Fibroblast of mammary gland (primary cell): ENCODE results near the gene HOXD4.

ENCODE experiments used
- DNase-seq: peaks from one replicate; pipeline ENCODE4 v3.0.0-alpha.2; 2010; ENCODE audit warnings: low read depth
- H3K4me3 ChIP-seq: 2 replicates; pipeline ENCODE4 v1.5.1; 2011; ENCODE audit warnings: low read depth, mild to moderate bottlenecking, low read length, moderate library complexity; ENCODE audit not compliant: control insufficient read depth
- TF ChIP-seq, protein P1 (sequence below): conservative IDR thresholded peaks from 2 replicates; pipeline ENCODE4 v1.5.1; 2011; ENCODE audit warnings: low read depth, low read length, inconsistent platforms; ENCODE audit not compliant: control insufficient read depth, insufficient read depth

HOXD4 gene

DNA sequence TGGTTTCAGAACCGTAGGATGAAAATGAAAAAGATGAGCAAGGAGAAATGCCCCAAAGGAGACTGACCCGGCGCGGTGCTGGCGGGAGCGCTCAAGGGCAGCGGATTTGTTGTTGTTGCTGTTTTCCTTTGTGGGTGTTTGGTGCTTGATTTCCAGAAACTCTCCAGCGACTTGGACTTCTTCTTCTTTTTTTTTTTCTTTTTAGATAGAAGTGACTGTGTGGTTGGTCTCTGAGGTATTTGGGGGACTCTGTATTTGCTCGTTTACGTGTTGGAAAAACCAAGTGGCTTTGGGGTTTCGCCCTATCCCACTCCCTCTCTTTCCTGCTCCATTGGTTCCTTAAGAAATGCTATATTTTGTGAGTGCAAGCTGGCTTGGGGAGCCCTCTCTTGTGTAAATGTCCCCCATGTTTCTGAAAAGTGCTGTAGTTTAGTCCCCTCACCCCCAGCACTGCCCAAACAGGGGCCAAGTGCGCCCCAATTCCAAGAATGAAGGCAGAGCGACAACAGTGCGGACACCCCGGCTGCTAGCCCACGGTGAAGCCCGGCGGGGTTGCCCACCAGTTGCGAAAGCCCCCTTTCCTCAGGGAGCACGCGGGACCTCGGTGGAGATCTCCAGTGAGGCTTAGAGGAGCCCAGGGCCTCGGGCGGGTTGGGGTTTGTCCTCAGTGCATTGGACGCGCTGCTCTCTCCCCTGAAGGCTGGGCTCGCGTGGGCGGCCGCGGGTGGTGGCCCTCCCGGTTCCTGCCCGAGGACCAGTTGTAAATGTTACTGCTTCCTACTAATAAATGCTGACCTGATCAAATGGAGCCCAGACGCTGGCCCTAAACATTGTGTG, 27.0 kb upstream of the HOXD4 start:
- no peak for DNase-seq
- no peak overlapping the region for H3K4me3 ChIP-seq
- TF ChIP-seq, protein P1, sequence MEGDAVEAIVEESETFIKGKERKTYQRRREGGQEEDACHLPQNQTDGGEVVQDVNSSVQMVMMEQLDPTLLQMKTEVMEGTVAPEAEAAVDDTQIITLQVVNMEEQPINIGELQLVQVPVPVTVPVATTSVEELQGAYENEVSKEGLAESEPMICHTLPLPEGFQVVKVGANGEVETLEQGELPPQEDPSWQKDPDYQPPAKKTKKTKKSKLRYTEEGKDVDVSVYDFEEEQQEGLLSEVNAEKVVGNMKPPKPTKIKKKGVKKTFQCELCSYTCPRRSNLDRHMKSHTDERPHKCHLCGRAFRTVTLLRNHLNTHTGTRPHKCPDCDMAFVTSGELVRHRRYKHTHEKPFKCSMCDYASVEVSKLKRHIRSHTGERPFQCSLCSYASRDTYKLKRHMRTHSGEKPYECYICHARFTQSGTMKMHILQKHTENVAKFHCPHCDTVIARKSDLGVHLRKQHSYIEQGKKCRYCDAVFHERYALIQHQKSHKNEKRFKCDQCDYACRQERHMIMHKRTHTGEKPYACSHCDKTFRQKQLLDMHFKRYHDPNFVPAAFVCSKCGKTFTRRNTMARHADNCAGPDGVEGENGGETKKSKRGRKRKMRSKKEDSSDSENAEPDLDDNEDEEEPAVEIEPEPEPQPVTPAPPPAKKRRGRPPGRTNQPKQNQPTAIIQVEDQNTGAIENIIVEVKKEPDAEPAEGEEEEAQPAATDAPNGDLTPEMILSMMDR, result no peak

DNA sequence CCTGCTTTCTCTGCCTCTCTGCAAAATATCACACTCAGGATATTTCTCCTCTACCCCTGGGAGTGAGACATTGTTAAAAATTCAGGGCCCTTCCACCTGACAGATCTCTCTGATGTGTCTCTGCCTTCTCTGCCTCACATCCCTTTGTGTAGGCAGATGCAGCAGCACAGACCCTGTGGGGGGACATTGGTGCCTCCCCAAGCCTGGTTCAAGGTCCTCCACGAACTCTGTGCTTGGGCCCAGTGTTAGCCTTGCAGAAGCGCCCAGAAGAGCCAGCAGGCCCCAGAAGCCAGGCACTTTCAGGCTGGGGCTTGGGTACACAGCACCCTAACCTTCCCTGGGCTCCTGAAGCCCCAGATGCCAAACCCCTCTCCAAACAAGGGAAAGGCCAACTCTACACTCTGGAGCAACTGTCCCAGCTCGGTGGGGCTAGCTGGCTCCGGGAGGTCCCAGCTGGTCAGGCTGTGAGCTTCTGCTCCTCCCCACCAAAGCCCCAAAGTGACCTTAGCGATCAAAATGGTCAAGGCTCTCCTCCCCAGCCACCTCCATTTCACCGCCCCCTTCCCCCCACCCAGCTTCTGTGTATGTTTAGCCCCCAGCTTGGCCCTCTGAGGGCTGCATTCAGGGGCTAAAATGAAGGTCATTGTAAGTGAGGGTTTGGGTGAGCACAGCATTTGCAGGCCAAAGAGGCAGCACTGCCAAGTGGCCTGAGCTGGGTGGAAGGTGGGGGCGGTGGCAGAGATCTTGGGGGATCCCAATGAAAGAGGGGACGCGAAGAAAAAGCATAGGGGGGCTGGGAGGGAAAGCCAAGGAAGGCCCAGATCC, 26.2 kb upstream of the HOXD4 start:
- no peak overlapping the region for H3K4me3 ChIP-seq
- DNase-seq, result no peak
- TF ChIP-seq, protein P1, result no peak

DNA sequence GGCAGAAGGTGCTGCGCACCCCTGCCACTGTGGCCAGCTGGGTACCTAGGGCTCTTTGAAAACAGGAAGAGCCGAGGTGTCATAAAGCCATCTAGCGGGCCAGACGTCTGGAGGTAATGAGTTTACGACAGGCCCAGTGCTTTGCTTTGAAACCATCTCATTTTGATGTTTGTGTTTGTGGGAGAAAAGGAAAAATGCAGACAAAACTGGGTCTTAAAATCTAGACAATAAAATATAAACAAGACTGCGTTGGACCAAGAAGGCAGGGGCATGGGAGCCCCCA, 25.6 kb upstream of the HOXD4 start:
- H3K4me3 ChIP-seq, result no peak overlapping the region
- DNase-seq, result no peak
- TF ChIP-seq, protein P1, result no peak

DNA sequence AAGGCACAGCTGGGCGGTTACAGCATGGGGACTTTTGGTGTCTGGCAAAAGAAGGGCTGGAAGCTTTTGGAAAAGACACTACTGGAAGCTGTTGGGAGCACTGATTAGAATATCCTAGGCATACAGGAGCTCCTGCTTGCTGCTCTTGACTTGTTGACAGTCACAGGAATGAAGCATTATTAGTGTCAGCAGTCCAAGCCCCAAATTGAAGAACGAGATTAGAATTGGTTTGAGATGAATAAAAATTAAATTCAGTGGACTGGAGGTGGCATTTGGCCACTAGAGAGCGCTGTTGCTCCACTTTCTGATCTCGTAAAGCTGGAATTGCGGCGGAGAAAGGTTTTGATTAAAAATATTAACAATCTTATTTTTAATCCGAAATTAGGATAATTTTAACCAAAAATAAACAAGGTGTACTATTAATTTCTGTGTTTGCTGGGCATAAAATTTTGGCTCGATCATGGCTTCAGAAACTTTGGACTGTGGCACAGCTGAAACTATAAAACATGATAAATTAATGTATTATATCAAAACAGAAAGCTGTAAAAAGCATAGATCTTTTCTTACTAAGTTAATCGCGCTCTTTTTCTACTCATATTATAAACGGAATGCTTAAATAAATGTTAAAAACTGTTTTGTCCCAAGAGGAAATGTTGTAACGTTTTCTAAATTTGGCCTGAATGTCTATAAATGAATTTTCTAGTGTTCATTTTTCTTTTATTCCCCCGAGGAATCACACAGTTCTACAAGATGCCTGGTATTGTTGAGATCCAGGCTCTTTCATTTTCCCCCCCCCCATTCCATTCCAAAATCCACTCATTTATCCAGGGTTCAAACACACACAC, 24.2 kb upstream of the HOXD4 start:
- peak overlapping the region; percentile 21 for H3K4me3 ChIP-seq
- peak; percentile 76 for DNase-seq
- TF ChIP-seq, protein P1, result peak; percentile 81

DNA sequence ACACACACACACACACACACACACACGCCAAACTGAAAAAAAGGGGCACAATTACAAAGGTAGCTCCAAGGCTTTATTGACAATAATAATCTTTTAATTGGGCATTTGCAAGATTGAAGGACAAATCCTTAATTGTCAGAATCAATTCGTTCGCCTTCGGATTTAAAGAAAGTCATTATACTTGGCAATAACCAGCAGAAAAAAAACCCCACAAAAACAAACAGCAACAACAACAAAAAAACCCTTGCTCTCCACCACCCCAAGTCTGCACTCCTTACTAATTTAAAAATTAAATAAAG, 23.6 kb upstream of the HOXD4 start:
- no peak for DNase-seq
- TF ChIP-seq, protein P1, result no peak
- peak overlapping the region; percentile 56 for H3K4me3 ChIP-seq

DNA sequence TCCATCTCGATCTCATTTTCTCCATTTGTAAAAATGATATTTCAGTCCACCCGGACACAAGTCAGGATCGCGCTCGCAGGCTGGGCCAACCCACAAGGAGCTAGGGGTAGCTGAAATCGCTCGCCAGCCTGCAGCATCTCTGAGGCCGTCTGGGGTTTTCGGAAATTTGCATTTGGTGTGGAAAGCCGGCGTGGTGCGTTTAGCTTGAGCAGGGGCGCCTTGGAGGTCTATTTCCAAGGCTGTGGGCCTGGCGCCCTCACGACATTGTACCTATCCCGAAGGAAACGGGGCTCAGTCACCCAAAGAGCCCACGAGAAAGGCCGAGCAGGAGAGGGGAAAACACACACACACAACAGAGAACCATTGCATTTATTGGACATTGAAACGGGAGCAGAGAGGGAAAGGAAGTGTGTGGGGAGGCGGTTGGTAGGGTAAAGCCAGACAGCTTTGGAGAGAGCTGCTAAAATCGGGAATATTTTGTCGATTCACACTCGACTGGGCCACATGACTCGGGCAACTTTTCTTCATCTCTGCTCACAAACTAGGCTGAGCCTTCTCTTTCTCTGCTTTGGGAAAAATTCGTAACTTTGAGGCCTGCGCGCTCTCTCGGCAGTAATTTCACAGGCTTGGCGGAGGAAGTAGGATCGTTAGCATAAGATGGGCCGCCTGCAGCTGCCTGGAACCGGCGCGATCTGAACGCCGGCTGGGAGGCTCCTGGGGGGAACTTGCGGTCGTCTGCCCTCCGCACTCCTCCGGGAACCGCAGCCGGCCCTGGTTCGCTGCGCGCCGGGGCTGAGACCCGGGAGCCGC, 23.0 kb upstream of the HOXD4 start:
- TF ChIP-seq, protein P1, result no peak
- peak overlapping the region; percentile 56 for H3K4me3 ChIP-seq
- DNase-seq, result peak; percentile 45
